Right atrium auricular region (tissue), 2 donors: ENCODE measurements around the gene KLF6. TPM values are rescaled to one million over a fixed set of nuclear protein-coding genes. Genes with fewer than 3 reads are reported as not detected.
A peak's percentile ranks its signal among the peaks of the same experiment; 100 is the strongest.

Experiments used
- DNase-seq: peaks from one replicate; pipeline ENCODE4 v3.0.0-alpha.2; 2019; ENCODE audit warnings: low spot score
- H3K27ac ChIP-seq, 2 donors: fragments of 200-600 bp; sonication (generic); 1 replicate in 1 of 2; 2 replicates in 1 of 2; pipeline ENCODE4 v1.5.1; 2016 to 2019
- H3K27me3 ChIP-seq, 2 donors: fragments of 200-600 bp; sonication (generic); one replicate each; pipeline versions ENCODE4 v1.5.1 to v1.6.0; 2017 to 2019
- H3K36me3 ChIP-seq: fragments of 200-600 bp; sonication (generic); one replicate; pipeline ENCODE4 v1.5.1; 2016
- H3K4me1 ChIP-seq, 2 donors: fragments of 200-600 bp; sonication (generic); one replicate each; pipeline versions ENCODE4 v1.5.1 to v1.6.0; 2017 to 2019
- H3K4me3 ChIP-seq, 2 donors: fragments of 200-600 bp; sonication (generic); 1 replicate in 1 of 2; 2 replicates in 1 of 2; pipeline ENCODE4 v1.5.1; 2017 to 2019; ENCODE audit warnings: mild to moderate bottlenecking in 1 of 2, moderate library complexity in 1 of 2
- H3K9me3 ChIP-seq, 2 donors: fragments of 200-600 bp; sonication (generic); one replicate each; pipeline ENCODE4 v1.5.1; 2019
- total RNA-seq, 2 donors: library from RNA; depleted of rRNA; stranded (reverse); fragments of >200 nt; gene quantifications; one replicate each; pipeline ENCODE4 v1.1.0, GENCODE V29; 2016
- TF ChIP-seq, protein P1 (sequence below), 2 donors: fragments of 200-600 bp; sonication (generic); IDR thresholded peaks; one replicate each; pipeline ENCODE4 v1.5.1; 2019; ENCODE audit warnings: antibody characterized with exemption in 2 of 2

Gene KLF6
- total RNA-seq, 2 donors from 2014 or later: 29.1 to 44.7 TPM

DNA sequence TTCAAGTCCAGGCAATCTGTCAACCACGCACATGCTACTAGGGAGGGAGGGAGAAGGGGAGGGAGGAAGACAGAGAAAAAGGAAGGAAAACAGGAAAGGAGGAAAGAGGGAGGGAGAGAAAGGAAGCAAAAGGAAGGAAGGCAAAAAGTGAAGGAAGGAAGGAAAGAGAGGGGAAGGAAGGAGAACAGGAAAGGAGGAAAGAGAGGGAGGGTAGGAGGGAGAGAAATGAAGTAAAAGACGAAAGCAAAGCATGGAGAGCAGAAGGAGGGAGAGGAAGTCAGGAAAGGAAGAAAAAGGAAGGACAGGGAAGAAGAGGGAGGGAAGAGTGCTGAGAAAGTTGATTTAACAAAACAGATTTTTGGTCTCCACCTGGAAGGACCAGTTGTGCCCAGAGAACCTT is 25.6 kb downstream of the KLF6 start:
- Histone ChIP-seq H3K27ac (no peak overlapping the region), H3K9me3 (no peaks in the 10 kb centered on the region), H3K4me1 (peaks cover 0 to 26% of the 10 kb centered on the region in 2 donors), H3K36me3 (no peaks in the 10 kb centered on the region), H3K27me3 (no peaks in the 10 kb centered on the region), H3K4me3 (no peak overlapping the region)
- TF ChIP-seq, protein P1, sequence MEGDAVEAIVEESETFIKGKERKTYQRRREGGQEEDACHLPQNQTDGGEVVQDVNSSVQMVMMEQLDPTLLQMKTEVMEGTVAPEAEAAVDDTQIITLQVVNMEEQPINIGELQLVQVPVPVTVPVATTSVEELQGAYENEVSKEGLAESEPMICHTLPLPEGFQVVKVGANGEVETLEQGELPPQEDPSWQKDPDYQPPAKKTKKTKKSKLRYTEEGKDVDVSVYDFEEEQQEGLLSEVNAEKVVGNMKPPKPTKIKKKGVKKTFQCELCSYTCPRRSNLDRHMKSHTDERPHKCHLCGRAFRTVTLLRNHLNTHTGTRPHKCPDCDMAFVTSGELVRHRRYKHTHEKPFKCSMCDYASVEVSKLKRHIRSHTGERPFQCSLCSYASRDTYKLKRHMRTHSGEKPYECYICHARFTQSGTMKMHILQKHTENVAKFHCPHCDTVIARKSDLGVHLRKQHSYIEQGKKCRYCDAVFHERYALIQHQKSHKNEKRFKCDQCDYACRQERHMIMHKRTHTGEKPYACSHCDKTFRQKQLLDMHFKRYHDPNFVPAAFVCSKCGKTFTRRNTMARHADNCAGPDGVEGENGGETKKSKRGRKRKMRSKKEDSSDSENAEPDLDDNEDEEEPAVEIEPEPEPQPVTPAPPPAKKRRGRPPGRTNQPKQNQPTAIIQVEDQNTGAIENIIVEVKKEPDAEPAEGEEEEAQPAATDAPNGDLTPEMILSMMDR (IDR thresholded peaks at IDR 0.05): no peak
- no peak for DNase-seq

DNA sequence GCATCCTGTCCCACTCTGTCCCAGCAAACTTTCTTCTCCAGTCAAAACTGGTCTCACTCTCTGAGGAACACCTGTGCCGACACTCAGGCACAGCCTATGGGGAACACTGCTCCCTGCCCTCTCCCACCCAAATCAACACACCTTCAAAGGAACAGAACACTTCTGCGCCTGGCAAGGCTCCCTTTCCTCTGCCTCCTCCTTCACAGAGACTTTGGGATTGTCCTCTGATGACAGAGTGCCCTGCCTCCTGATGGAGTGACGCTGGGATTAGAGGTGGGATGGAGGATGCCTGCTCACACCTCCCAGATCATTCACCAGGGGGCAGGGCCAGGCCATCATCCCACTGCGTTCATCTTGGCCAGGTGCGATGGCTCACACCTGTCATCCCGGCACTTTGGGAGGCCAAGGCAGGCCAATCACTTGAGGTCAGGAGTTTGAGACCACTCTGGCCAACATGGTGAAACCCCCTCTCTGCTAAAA is 26.5 kb downstream of the KLF6 start:
- TF ChIP-seq, protein P1 (IDR thresholded peaks at IDR 0.05): no peak
- Histone ChIP-seq H3K36me3 (no peaks in the 10 kb centered on the region), H3K4me1 (peaks cover 0 to 26% of the 10 kb centered on the region in 2 donors), H3K27ac (no peak overlapping the region), H3K9me3 (no peaks in the 10 kb centered on the region), H3K27me3 (no peaks in the 10 kb centered on the region), H3K4me3 (no peak overlapping the region)
- no peak for DNase-seq

DNA sequence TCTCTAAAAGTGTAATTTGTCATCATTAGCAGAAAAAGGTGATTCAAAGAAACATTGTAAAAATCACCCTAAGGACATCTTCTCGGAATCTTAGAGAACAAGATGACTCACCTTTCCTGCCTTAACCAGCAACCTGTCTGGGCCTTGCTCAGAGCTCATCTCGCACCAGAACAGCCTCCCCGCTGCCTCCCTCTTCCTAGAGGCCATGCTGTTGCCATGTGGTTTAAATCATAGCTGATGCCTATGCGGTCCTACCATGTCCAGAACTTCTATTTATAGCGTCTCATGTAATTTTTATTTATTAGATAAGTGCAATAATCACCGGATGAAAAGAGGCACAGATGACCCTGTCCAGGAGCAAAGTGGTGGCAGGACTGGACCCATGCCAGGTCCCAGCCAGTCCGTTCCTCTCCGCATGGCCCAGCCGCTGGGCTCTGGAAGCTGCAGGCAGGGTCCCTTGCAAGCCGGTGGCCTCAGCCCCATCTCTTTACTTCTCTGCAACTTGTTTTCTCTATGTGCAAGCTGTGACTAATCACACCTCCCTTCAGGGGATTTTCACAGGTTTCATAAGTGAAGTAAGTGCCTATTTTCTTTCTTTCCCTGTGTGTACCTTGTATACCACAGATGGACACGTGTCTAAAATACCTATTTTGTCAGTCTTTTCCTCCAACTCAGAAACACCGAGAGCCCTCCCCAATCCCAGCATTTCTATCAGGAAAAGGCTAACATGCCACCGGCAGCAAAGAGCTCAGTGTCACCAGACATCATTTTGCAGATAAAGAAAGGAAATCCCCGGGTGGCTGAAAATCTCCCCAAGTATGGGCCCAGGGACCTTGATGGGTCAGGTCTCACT is 27.1 kb downstream of the KLF6 start:
- no peak for DNase-seq
- peaks cover 0 to 26% of the 10 kb centered on the region in 2 donors for H3K4me1 ChIP-seq
- TF ChIP-seq, protein P1 (IDR thresholded peaks at IDR 0.05): no peak

DNA sequence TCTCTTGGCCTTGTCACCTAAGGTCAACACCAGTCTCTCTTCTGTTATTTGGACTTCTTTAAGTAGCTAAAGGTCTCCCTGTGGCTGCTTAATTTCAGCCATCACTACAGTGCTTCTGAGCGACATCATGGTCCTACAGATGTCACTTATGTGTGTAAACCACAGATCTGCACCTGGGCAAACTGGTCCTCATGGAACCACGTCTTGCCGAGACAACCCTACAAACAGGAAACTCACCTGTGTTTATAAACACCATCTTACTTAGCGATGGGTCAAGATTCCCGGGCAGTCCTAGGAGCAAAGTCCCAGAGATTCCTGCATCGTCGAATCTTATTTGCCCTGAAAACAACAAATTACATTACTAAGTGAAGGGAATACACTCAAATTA is 27.8 kb downstream of the KLF6 start:
- Histone ChIP-seq H3K27me3 (no peaks in the 10 kb centered on the region), H3K9me3 (no peaks in the 10 kb centered on the region), H3K36me3 (no peaks in the 10 kb centered on the region), H3K27ac (no peak overlapping the region), H3K4me1 (peaks cover 0 to 26% of the 10 kb centered on the region in 2 donors), H3K4me3 (no peak overlapping the region)
- TF ChIP-seq, protein P1 (IDR thresholded peaks at IDR 0.05): no peak
- no peak for DNase-seq

More for the DNA sequence above, 27.1 kb downstream of the KLF6 start:
- no peaks in the 10 kb centered on the region for H3K36me3 ChIP-seq
- H3K27me3 ChIP-seq: no peaks in the 10 kb centered on the region
- no peaks in the 10 kb centered on the region for H3K9me3 ChIP-seq
- H3K4me3 ChIP-seq: no peak overlapping the region
- no peak overlapping the region for H3K27ac ChIP-seq

DNA sequence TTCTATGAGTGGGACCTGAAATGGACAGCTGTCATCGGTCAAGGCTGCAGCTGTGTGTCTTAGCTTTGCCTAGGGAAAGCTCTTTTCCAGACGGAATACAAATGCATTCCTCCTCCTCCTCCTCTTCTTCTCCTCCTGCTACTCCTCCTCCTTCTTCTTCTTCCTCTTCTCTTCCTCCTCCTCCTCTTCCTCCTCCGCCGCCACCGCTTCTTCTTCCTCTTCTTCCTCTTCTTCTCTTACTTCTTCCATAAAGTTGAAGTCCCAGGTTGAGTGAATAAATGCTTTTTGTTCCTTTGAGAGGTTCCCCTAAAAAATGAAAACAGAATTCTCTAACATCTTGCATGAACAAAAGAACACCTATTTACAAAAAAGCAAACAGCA is 28.7 kb downstream of the KLF6 start:
- Histone ChIP-seq H3K36me3 (no peaks in the 10 kb centered on the region), H3K27ac (peak overlapping the region; percentile 72 to 84), H3K4me3 (no peak overlapping the region), H3K4me1 (peaks cover 0 to 26% of the 10 kb centered on the region in 2 donors), H3K9me3 (no peaks in the 10 kb centered on the region), H3K27me3 (no peaks in the 10 kb centered on the region)
- TF ChIP-seq, protein P1 (IDR thresholded peaks at IDR 0.05): no peak
- DNase-seq: no peak
